Omental fat pad (tissue), 4 donors: Measurements from ENCODE around the gene RCE1. TPM values are rescaled to one million over a fixed set of nuclear protein-coding genes. Genes with fewer than 3 reads are reported as not detected.

Experiments used
- ATAC-seq: fragments of 150-250 bp; one replicate; pipeline ENCODE4 v1.9.1; 2016; ENCODE audit warnings: mild to moderate bottlenecking, moderate library complexity; ENCODE audit not compliant: low FRiP score
- DNase-seq: peaks from one replicate; pipeline ENCODE4 v3.0.0-alpha.2; 2019; ENCODE audit warnings: low spot score
- CTCF ChIP-seq, 3 donors: fragments of 450-650 bp; IDR thresholded peaks; one replicate each; pipeline ENCODE4 v1.5.1; 2016 to 2017; ENCODE audit warnings: antibody characterized with exemption in 3 of 3, mild to moderate bottlenecking in 3 of 3, moderate library complexity in 2 of 3
- total RNA-seq, 4 donors: library from RNA; depleted of rRNA; stranded (reverse); fragments of >200 nt; gene quantifications; one replicate each; pipeline ENCODE4 v1.1.0, GENCODE V29; 2016

RCE1 gene
- total RNA-seq, 4 donors from 2014 or later: 12.8 to 20.4 (median 14.5) TPM

DNA sequence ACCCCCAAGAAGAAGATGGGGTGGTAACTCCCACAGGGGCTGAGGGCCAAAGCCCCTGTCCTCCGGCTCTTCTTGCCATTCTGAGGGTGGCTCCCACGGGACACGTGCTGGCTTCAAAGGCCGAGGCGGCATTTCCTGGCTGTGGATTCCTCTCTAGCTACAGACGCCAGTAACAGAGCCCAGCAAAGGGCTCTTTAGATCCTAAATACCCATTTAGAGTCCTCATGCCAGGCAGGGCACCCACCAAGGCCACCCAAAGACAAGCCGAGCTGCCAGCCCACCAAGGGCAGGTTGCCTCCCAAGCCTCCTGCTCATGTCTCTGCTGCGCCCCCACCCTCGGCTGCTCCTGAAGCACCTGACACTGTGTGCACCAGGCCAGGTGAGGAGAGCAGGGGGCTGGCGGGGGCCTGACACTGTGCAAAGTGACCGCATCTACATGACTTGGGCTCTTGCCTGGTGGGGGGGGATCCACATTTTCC is 19.4 kb downstream of the RCE1 start:
- ATAC-seq: no peak
- DNase-seq: no peak
- TF ChIP-seq CTCF (IDR thresholded peaks at IDR 0.05): no peak

DNA sequence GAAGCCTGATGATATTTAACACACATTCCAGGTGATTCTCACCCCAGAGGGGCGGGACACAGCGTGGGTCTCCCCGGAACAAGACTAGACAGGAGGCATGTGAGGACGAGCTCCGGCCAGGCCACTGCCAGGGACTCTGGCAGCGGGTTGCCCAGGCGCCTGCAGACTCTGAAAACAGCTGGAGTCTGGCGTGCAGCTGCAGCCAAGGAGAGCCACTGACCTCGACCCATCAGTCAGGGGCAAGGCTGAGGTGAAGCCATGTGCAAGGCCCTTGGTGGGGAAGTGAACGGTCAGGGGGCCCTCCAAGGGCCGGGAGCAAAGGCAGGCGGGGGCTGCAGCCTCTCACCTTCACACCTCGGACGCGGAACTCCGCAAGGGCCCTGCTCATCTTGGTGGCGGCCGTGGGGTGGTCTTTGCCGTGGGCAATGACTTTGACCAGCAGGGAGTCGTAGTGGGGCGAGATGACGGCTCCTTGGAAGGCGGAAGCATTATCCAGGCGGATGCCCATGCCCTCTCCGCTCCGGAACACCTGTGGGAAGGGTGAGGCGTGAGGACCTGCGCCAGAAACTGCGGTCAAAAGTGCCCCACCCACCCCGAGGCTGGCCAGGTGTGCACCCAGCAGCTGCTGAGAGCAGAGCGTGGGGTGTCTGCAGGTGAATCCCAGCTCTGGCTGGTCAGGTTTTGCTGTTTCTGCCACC is 20.3 kb downstream of the RCE1 start:
- TF ChIP-seq CTCF (IDR thresholded peaks at IDR 0.05): no peak
- DNase-seq (no peak), ATAC-seq (no peak)

DNA sequence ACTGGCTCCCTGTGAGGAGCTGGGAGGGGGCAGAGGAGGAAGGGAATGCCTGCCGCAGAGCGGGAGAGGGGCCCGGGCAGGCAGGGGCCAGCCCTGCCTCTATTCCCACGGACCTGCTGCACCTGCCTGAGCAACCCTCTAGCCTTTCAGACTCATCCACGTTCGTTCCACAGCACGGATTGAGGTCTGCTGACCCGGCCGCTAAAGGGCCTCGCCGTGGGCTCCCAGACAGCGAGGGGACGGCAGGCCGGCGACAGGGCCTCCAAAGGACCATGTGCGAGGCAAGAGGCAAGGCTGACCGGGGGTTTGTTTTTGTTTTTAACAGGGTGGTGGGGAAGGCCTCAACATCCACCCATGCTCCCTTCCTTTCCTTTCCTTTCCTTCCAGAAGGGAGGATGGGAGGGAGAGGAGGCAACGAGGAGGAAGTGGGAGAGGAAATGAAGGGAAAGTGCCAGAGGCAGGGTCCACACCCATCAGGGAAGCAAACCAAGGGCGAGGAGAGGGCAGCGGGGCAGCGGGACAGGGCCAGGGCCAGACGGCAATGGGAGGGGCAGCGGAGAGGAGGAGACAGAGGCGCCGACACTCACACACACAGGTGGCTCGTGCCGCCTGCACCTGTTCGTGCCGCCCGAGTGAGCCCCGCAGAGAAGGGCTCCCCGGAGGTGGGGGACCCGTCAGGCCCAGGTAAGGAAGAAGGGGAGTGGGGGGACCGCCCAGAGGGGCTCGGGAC is 21.1 kb downstream of the RCE1 start:
- DNase-seq (no peak), ATAC-seq (no peak)
- TF ChIP-seq CTCF (IDR thresholded peaks at IDR 0.05): no peak

DNA sequence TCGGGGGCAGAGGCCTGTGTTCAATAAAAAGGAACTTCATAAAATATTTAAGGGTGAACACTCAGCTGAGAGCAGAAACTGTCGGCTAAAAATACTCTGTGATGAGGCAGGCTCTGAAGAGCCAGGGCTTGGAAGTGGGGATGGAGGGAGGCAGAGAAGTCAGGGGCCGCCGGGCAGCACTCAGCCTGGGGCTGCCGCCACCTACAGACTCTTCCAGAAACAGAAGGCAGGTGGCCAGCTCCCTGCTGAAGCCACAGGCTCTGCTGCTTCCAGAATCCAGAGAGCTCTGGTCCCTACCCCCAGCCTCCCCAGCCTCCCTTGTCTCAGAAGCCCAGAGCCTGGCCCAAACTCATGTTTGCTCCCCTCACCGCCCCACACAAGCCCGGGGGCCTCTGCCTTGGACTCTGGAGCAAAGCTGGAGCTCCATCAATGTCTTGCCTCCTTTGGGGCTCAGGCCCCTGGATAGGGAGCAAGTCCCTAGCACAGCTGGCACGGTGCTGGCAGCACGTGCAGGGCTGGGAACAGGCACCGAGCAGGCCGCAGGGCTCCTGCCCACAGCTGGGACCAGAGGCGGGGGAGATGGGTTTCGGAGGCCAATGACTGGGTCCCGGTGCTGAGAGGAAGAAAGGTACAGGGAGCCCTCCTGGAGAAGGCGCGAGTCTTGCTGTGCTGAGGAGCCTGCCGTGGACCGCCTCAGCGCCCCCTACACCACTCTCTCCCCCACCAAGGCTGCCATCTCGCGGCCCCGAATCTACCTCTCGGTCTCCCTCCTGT is 21.9 kb downstream of the RCE1 start:
- no peak for ATAC-seq
- no peak for DNase-seq
- TF ChIP-seq CTCF (IDR thresholded peaks at IDR 0.05): no peak

DNA sequence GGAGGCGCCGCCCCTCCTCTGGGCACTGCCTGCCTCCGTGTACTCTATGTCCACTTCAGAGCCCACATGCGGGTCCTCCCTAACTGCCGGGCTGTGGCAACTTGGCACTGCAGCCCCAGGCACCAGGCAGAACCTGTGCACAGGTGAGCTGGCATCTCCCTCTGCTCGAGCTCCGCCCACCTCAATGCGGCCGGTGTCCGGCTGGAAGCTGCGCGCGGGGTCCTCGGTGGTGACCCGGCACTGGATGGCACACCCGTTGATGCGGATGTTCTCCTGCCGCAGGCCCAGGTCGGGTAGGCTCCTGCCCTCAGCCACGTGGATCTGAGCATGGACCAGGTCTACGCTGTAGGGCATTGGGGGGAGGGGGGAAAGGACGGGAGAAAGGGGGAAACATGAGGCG is 22.8 kb downstream of the RCE1 start:
- ATAC-seq (no peak), DNase-seq (no peak)
- no peak for TF ChIP-seq CTCF (IDR thresholded peaks at IDR 0.05)

- ATAC-seq (no peak), DNase-seq (no peak)
- no peak for TF ChIP-seq CTCF (IDR thresholded peaks at IDR 0.05)
Observed at GRCh38 chr11:66866511-66866986, 23.3 kb downstream of the RCE1 start.
